GM18868 (cell line): ENCODE measurements around the gene RFX3.
A peak's percentile ranks its signal among the peaks of the same experiment; 100 is the strongest.

Experiments used
- ATAC-seq: cut with Tn5 transposase; IDR thresholded peaks from one replicate; pipeline ENCODE4 v1.9.1; 2021; ENCODE audit warnings: mild to moderate bottlenecking, moderate library complexity; ENCODE audit not compliant: unreplicated experiment

Gene RFX3

DNA sequence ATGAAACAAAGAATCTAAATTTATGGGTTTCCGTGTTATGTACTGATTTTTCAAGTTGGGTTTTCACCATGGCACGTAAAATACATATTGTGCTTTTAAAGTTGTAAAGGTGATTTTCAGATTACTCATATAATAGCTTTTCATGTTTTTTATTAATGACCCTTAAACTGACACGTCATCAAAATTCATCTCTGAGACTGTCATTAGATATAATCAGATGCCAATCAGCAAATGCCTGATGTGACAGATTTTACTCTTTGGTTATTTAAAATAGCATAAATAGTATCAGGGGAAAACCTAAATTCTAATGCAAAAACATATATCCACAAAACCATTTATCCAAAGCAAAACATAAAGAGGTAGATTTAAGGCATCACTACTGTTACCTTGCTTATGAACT lies 11.0 kb downstream of the RFX3 start:
- no peak for ATAC-seq

DNA sequence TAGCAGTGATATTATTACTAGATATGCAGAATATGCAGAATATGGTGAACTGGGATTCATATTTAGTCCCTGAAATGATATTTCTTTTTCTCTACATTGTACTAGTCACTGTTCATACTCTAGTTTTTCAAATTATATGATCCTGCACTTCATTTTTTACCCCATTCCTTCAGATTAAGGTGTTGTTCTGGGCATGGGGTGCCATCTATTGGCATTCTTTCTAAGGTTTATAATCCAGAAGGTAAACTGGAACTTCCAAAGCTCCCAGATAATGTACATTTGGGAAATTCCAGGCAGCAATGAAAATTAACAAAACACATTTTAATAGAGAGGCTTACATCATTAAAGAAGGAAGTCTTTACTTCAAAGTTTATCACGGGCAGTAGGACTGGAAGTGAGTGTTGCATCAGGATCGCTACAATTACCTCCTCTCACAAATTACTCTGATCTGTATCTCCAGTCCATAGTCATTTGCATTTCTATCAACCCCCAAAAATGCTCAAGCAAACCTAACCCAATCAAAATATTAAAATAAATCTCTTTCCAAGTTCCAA lies 12.5 kb downstream of the RFX3 start:
- ATAC-seq = no peak

DNA sequence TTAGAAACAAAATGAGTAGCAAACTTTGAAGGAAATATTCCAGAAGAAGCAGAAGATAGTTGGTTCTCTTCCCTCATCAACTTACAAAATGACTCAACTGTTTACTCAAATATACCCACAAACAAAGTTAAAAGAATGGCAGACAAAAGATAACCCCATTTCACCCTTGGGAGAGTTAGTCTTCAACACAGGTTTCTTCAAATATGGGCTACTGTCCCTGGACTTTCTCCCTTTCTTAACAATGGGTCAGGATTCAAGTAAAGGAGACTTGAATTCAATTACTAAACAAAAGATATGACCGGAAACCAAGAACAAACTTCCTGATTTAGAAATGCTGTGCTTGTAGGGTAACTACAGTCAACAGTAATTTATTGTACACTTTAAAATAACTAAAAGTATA lies 14.2 kb downstream of the RFX3 start:
- ATAC-seq = no peak

DNA sequence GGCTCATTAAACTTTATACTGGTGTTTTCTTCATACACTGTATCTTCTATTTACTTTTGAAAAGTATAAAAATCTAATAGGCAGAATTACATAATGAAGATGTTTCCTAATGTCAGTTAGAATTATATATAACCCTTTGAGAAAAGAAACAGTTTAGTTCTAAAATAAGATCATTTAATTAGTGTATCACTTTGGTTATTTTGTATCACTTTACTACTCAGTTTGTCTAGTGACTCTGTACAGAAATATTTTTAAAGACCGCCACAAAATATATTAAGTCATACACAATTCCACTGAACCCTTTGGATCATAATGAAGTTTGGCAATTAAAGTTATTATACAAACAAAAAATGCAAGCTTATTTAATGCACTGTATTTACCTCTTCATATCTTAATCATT lies 15.0 kb downstream of the RFX3 start:
- no peak for ATAC-seq

DNA sequence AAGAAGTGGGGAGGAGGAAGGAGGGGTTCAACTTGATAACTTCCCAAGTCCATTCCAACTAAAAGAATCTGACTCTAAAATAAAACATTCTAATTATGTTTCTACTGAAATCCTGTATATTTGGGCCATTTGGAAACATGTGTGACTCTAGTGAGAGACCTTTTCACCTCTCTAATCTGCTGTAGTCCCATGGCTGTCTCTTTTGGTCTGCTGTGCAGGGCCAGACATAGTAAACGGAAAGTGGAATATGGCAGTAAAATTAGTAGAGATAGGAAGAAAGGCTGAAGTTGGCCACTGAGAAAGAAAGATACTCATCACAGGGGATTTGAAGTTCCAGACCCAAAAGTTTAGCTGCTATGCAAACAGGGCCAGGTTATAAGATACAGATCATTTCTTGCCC lies 15.9 kb downstream of the RFX3 start:
- ATAC-seq = no peak

DNA sequence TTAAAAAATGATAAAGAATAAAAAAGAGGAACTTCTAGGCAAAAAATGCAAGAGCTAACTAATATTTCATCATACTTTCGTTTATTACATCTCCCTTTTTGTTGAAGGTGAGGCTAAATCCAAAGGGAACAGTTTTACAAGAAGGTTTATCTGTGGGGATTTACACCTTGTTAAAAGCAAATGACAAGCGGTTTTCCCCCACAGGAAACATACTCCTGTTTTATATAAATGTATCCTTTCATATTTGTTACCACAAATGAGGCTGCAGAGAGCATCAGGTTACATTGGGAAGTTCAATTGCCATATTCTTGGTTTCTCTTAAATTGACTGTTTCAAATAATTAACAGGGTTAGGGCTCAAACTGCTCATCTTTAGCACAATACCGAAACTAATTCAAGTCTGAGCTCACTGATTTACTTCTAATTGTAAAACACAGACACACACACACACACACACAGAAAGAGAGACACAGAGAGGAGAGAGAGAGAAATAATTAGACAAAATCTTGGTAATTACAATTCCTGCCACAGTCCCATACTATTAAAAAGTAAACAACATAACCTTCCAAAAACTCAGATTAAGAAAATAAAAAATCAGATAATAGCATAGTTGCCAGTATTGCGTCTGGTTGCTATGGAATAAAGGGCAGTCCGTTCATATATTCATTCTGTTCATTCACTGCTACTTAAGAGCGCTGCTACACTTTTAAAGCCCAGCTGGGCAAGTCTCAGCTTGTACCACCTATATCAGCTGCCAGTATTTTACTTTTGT lies 17.1 kb downstream of the RFX3 start:
- ATAC-seq = peak; percentile 41

DNA sequence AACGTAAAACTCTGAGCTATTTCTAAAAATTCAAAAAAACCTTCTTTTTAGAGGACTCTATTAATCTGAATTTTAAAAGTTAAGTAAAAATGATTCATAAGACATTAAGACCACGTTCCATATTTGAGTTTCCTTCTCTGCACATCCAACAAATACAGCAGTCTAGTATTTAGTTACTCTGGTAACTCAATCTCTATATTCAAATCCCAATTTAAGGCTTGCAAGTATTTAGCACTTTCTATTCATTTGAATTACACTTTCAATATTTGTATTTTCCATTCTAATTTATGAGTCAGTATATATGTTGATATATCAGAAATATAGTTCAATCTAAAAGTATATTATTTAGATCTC lies 17.7 kb downstream of the RFX3 start:
- ATAC-seq = peak; percentile 22

DNA sequence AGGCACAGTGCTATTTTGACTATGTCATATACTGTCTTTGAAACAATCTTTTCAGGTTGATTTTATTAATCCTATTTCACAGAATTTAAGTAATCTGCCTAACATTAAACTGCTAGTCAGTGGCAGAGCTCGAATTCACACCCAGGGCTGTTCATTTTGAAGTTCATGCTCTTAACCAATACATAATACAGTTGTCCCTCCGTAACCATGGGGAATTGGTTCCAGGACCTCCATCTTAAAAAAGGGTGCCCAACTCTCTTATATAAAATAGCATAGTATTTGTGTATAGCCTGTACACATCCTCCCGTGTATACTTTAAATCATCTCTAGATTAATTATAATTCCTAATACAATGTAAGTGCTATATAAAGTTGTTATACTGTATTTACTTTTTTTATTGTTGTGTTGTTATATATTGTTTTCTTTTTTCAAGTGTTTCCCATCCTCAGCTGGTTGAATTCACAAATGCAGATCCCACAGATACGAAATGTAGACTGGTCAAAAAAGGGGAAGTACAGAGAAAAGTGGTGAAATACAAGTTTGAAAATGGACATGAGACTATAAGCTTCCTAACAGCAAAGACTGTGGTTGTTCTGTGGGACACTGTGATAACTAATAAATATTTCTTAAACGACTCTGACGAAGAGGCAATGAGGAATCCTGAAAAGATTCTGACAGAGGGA lies 18.3 kb downstream of the RFX3 start:
- ATAC-seq = peak; percentile 72

DNA sequence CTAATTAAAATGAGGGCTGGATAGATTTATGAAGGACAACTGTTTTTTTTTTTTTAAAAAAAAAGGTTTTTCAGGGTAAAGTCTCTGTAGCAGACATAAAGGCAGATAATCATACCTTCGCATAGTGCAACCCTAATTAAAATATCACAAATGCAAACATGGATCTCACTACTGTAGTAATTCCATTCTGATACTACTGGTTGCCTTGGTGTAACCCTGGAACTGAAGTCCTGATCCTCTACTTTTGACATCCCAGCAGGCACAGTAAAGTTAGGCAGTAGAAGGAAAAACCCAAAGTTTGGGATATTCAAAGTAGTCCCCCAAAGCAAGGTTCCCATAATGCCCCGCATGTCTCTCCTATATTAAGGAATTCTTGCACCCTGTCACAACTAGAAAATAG lies 19.6 kb downstream of the RFX3 start:
- no peak for ATAC-seq

DNA sequence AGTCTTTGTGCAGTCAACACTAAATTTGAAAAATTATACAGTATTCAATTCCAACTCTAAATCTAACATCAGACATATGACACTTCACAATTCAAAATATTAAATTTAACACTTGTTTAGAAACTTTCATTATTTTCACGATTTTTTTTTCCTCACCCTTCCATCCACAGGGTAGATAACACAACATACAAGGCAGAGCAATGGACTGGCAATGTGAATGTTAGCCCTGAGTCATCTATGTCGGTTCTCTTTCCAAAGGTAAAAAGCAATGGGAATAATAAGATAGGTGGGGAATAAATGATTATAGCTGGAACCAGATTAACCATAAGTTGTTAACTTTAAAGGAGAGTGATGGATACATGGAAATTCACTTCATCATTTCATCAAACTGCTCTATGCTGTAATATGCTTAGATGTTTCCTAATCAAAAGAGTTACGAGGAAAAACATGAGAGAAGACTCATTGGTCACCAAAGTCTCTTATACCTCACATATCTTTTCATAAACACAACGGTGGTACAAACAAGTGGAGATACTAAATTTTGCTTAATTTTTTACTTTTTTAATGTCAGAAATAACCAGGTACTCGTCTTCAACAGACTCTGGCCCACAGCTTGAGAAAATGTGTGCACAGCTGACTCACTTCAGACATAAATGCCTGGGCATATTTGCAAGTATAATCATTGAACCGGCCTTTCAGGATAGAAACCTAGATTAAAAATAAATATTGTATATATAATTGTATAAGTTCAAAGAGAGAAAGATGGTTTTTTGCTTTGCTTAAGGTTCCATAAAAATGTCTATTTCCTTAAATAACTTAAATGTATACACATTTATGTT lies 23.0 kb downstream of the RFX3 start:
- ATAC-seq = no peak

DNA sequence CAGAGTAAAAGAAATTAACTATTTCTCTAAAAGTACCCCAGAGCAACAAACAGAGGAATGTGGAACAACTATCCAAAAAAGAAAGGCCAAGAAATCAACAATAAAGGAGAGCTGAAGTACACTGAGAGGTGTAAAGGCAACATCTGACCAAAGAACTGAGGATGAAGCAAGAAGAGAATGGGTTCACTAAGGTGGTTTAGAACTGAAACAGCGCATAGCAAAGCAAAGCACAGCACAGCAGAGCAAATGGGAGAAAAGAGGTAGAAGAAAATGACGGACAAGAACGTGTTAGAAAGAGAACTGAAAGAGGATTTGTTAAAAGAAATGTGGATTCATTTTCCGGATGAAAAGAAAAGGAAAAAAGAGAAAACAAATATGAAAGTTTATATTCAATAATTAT lies 25.8 kb downstream of the RFX3 start:
- ATAC-seq = peak; percentile 57

DNA sequence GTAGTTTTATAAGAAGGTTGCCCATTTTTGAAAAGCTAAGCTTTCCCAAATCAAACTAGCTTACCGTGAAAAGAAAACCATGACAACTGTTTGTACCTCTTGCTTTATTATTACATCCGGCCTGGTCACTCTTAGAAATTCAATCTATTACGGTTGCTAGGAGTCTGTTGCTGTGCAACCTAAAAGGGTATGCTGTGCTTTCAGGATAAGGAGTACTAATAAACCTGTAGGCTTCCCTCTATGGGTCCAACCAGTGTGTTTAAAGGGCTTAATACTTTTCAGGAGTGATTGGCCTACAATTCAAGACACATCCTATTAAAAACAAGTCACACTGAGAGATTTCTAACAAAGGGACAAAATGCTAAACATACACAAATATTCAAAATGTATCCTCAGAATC lies 27.1 kb downstream of the RFX3 start:
- no peak for ATAC-seq

DNA sequence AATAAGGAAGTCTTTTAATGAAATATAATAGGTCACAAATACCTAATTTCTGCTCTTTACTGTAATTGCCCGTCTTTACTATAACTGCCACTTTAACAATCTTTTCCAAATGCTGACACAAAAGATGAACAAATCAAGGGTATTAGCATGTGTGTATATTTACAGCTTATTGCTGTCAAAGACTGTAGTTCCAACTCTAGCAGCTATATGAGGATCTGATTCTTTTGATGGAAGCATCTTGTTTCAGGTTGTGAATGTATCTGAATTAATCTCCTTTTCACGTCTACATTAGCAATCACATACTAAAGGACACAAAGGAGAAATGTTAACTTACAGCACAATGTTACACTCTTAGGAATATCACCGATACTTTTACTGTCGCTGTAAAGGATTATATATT lies 27.9 kb downstream of the RFX3 start:
- no peak for ATAC-seq

DNA sequence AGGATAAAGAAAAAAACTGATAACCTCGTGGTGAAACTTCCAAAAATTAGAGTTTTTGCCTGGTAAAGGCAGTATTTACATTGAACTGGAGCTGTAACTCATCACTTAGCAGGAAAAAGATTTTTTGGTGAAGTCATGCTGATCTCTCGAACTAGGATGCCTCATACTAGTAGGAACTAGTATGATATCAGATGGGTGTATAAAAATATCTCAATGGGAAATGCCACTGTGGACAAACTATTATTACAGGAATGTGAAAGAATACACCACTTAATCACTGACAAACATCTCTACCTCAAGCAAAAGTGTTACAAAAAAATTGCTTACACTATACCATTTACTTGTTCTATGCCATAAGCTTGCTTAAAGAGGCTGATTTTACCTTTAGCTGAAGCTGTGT lies 28.4 kb downstream of the RFX3 start:
- no peak for ATAC-seq

DNA sequence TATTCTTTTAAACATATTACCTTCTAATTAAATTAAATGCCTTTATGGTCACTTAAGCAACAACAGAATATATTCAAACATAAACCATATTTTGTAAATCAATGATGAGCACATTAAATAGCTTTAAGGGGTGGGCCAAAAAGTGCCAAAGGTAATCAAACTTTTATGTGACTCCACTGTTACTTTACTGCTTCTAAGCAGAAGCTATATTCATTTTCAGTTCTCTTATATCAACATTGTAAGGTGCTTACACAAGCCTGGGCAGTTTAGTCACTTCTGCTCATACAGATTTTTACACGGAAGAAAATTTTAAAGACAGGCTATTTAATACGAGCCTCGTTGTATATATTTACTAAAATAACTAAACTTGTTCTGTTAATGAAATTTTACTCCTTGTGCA lies 29.9 kb downstream of the RFX3 start:
- no peak for ATAC-seq

DNA sequence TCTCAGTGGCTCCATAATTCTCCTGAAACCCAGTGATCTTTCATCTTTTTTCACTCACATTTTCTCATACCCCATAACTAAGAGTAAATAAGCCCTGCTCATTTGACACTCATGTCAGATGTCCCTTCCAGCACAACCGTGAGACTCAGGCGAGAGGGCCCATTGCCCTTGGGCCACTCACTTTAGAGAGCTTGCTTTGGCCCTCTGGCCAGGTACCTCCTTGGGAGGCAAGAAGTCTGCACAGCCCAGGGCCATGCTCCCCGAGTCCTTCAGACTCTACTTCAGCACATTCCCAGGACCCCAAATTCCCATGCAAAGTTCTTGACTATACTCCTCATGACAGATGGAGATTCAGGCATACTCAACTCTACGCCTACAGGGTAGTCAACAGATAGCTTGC lies 33.6 kb downstream of the RFX3 start:
- ATAC-seq = no peak

DNA sequence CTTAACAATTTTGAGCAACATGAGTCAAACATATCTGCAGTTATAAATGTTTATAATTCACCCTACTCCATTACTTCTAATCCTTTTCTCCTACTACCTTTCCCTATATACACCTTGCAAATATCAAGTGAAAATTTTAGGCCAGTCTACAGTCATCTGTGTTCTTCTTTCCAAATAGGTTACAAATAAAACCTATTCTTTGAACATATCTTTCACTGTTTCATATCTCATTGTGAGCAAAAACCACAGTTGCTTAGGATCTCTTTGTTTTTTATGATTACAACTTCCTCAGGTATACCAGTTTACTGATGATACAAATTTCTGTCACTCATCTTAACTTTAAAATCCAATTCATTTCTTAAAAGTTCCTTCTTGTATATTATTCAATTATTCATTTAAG lies 34.4 kb downstream of the RFX3 start:
- ATAC-seq = no peak

DNA sequence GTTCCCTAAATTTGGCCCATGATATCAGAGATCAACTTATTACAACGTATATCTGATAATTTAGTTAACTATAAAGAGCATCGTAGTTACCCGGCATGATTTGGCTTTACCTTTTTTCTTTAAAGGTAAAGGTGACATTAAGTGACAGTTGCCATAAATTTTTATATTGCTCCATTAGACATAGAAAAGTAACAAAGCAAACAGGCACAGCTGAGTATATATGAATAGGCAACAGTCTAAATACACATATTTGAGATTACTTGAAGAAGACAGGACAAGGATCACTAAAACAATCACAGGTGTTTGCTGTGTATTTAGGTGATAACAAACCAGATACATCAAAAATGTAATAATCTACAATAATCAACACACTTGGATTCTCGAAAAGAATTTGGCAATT lies 34.8 kb downstream of the RFX3 start:
- ATAC-seq = no peak

DNA sequence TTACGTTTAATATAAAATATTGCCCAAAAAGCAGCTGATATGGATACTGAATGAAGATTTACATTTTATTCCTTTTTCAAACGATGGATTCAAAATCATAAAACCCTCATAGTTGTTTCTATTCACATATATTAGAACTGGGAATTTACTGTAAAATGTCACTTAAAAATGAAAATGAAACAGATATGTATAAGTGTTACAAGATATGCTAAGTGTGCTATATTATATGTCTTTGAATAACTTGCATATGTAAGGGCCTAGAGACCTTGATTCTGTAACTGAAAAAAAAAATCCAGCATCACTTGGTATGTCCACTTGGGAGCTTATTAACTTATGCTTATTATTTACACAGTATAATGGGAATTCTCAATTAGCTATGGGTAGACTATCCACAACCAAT lies 43.2 kb downstream of the RFX3 start:
- no peak for ATAC-seq

DNA sequence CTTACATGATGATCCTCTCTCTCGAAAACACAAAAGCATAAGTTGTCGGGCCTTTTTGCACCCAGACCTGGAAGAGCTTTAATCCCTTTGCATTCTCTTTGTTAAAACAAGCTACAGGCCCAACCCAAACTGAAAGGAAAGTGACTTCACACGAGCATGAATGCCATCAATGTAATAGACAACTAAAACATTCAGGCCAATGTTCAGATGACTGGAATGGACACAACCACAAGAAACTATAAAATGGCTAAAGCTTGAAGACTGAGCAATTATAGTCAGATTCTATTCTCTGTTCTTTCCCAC lies 45.5 kb downstream of the RFX3 start:
- ATAC-seq = no peak

DNA sequence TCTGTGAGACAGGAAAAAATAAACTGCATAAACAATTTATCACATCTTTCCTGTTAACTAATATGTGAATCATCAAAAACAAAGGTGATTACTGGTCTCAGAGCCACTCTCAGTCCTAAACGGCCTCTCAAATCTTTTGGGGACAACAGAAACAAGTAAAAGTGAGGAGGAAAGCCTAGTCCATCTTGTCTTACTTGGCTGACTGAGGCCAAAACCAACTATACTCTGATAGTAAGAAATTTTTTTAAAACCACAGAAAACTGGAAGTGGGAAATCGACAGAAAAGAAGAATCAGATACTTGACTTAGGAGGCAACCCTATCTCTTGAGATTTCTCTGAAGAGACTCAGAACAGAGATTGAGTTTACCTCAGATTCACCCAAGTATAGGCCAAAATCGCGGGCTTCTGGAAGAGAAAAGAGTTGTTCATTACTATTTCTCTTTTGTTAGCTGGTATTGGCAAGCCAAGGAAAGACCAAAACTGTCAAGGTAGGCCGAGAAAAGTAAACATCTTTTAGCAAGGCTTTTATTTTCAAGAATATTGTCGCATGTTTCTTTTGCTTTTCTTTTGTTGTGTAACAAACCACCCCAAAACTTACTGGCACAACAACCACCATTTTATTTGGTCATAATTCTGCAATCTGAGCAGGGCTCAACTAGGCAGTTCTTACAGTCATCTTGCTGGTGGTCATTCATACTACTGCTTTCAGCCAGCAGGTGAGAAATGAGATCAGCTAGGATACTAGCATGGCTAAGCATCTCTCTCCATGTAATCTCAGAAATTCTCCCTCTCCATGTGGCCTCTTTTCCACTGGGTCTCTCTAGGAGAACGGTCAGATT lies 46.1 kb downstream of the RFX3 start:
- peak; percentile 45 for ATAC-seq
